SK-N-SH (cell line): ENCODE measurements around the gene DLL1. TPM values are rescaled to one million over a fixed set of nuclear protein-coding genes. Genes with fewer than 3 reads are reported as not detected.

Source experiments
- CTCF ChIA-PET: fragments of 300-600, 350-600 bp; formaldehyde crosslinking; extraction: SDS; loops from one replicate; lab custom pipeline; 2021; lab: Yijun Ruan, JAX
- POLR2A ChIA-PET: fragments of 350-600 bp; sonication (Branson Sonifier 250); formaldehyde crosslinking; extraction: SDS; loops from one replicate; lab custom pipeline; 2020; ENCODE audit warnings: antibody characterized with exemption, inconsistent platforms; lab: Yijun Ruan, JAX
- DNase-seq: peaks from one replicate; pipeline ENCODE4 v3.0.0; 2012
- H2AFZ ChIP-seq: fragments of 200-600 bp; sonication (generic); 2 replicates; pipeline ENCODE4 v1.8.1; 2016; ENCODE audit warnings: antibody characterized with exemption, mild to moderate bottlenecking, low read depth
- H3F3A ChIP-seq: fragments of 200-600 bp; sonication (generic); replicated peaks from 2 replicates; pipeline ENCODE3; 2016; ENCODE audit warnings: antibody characterized with exemption, mild to moderate bottlenecking; ENCODE audit not compliant: insufficient read depth
- H3K27ac ChIP-seq, 2 experiments: fragments of 200-500 bp in 1 of 2; fragments of 200-600 bp in 1 of 2; sonication (Bioruptor generic) in 1 of 2; sonication (generic), shearing (Covaris generic) in 1 of 2; 2 replicates each; pipeline versions ENCODE4 v1.5.1 to v1.6.1; 2014 to 2016; ENCODE audit warnings: low read depth in 2 of 2, inconsistent platforms in 1 of 2, low read length in 1 of 2, mild to moderate bottlenecking in 1 of 2, mixed read lengths in 1 of 2
- H3K27me3 ChIP-seq: fragments of 200-600 bp; sonication (generic), shearing (Covaris generic); 2 replicates; pipeline ENCODE4 v1.6.1; 2016; ENCODE audit warnings: mixed run types; ENCODE audit not compliant: insufficient read depth
- H3K36me3 ChIP-seq, 2 experiments: fragments of 200-500 bp in 1 of 2; fragments of 200-600 bp in 1 of 2; sonication (Bioruptor generic) in 1 of 2; sonication (generic) in 1 of 2; replicated peaks in 1 of 2; 2 replicates each; pipeline versions ENCODE3 to v1.5.1; 2014 to 2016; ENCODE audit warnings: low read length in 1 of 2, mild to moderate bottlenecking in 1 of 2; ENCODE audit not compliant: insufficient read depth in 2 of 2, control insufficient read depth in 1 of 2
- H3K4me1 ChIP-seq, 2 experiments: fragments of 200-500 bp in 1 of 2; fragments of 200-600 bp in 1 of 2; sonication (Bioruptor generic) in 1 of 2; sonication (generic), shearing (Covaris generic) in 1 of 2; 2 replicates each; pipeline versions ENCODE4 v1.5.1 to v1.6.1; 2014 to 2016; ENCODE audit warnings: low read depth in 1 of 2, low read length in 1 of 2, mixed run types in 1 of 2; ENCODE audit not compliant: insufficient read depth in 2 of 2, control insufficient read depth in 1 of 2
- H3K4me2 ChIP-seq: fragments of 200-600 bp; sonication (generic), shearing (Covaris generic); 2 replicates; pipeline ENCODE4 v1.6.1; 2017; ENCODE audit warnings: mixed run types
- H3K4me3 ChIP-seq, 2 experiments: fragments of 200-500 bp in 1 of 2; fragments of 200-600 bp in 1 of 2; sonication (Bioruptor generic) in 1 of 2; sonication (generic), shearing (Covaris generic) in 1 of 2; 2 replicates each; pipeline versions ENCODE4 v1.5.1 to v1.8.1; 2014 to 2016; ENCODE audit warnings: low read depth in 2 of 2, inconsistent platforms in 1 of 2, low read length in 1 of 2, mild to moderate bottlenecking in 1 of 2, mixed read lengths in 1 of 2, moderate library complexity in 1 of 2
- H3K79me2 ChIP-seq: fragments of 200-600 bp; sonication (generic); 2 replicates; pipeline ENCODE4 v1.8.1; 2017; ENCODE audit warnings: mild to moderate bottlenecking; ENCODE audit not compliant: insufficient read depth
- H3K9ac ChIP-seq: fragments of 200-600 bp; sonication (generic); 2 replicates; pipeline ENCODE4 v1.6.1; 2017; ENCODE audit warnings: mixed run types
- H3K9me2 ChIP-seq: fragments of 200-600 bp; sonication (generic); 2 replicates; pipeline ENCODE4 v1.6.1; 2017; ENCODE audit warnings: mixed run types
- H3K9me3 ChIP-seq: fragments of 200-600 bp; sonication (generic); 2 replicates; pipeline ENCODE4 v1.6.1; 2017; ENCODE audit warnings: mixed run types, mild to moderate bottlenecking, moderate library complexity
- H4K20me1 ChIP-seq: fragments of 200-600 bp; sonication (generic); 2 replicates; pipeline ENCODE4 v1.6.1; 2017; ENCODE audit warnings: mild to moderate bottlenecking, mixed run types; ENCODE audit not compliant: insufficient read depth
- CTCF ChIP-seq: fragments of 200-600 bp; sonication (generic); IDR thresholded peaks from 2 replicates; pipeline ENCODE4 v1.6.1; 2017; ENCODE audit warnings: antibody characterized with exemption, mild to moderate bottlenecking, moderate library complexity
- EZH2phosphoT487 ChIP-seq: fragments of 200-600 bp; sonication (generic); IDR thresholded peaks from 2 replicates; pipeline ENCODE4 v1.6.1; 2017; ENCODE audit warnings: low read depth, mixed run types, mild to moderate bottlenecking, antibody characterized with exemption, moderate library complexity, borderline replicate concordance
- FOSL2 ChIP-seq: IDR thresholded peaks from 2 replicates; pipeline ENCODE4 v1.4.0; 2012; ENCODE audit warnings: low read depth, mild to moderate bottlenecking, moderate library complexity, borderline replicate concordance
- FOXJ3 ChIP-seq: sonication (generic); formaldehyde crosslinking; IDR thresholded peaks from 2 replicates; pipeline ENCODE4 v1.5.1; 2020; ENCODE audit warnings: mild to moderate bottlenecking, missing genetic modification reagents
- GABPA ChIP-seq: IDR thresholded peaks from 2 replicates; pipeline ENCODE4 v1.4.0; 2012; ENCODE audit warnings: low read depth, mild to moderate bottlenecking
- JUND ChIP-seq: IDR thresholded peaks from 2 replicates; pipeline ENCODE4 v1.4.0; 2012
- MEF2A ChIP-seq: IDR thresholded peaks from 2 replicates; pipeline ENCODE4 v1.4.0; 2012; ENCODE audit warnings: low read depth, borderline replicate concordance
- MXI1 ChIP-seq: IDR thresholded peaks from 2 replicates; pipeline ENCODE4 v1.6.1; 2012; ENCODE audit warnings: mild to moderate bottlenecking, low read depth, low read length, improper control_type of control experiment
- RFX5 ChIP-seq: IDR thresholded peaks from 2 replicates; pipeline ENCODE4 v1.6.1; 2012; ENCODE audit warnings: mild to moderate bottlenecking, improper control_type of control experiment, low read length
- SIN3A ChIP-seq: IDR thresholded peaks from 2 replicates; pipeline ENCODE4 v1.6.1; 2012; ENCODE audit warnings: low read depth, mild to moderate bottlenecking, low read length, moderate library complexity, borderline replicate concordance
- TAF1 ChIP-seq: IDR thresholded peaks from 2 replicates; pipeline ENCODE4 v1.6.1; 2012; ENCODE audit warnings: low read depth, mild to moderate bottlenecking, low read length, moderate library complexity, borderline replicate concordance
- USF2 ChIP-seq: fragments of 150-350 bp; IDR thresholded peaks from 2 replicates; pipeline ENCODE4 v1.6.1; 2017; ENCODE audit warnings: antibody characterized with exemption, low read length, low read depth, borderline replicate concordance
- WGBS: methylation state at CpG from one replicate; pipeline ENCODE4 v1.1.6; 2017; ENCODE audit warnings: low lambda C conversion rate; 5-methylcytosine and 5-hydroxymethylcytosine counted together
- polyA plus RNA-seq, 3 experiments: library from polyadenylated mRNA; depleted of rRNA; stranded (reverse); fragments of >200 nt; gene quantifications; 2 replicates each; pipeline ENCODE4 v1.2.3, GENCODE V29; 2012
- TF ChIP-seq, protein P1 (sequence below): IDR thresholded peaks from 2 replicates; pipeline ENCODE4 v1.4.0; 2012; ENCODE audit warnings: low read depth, borderline replicate concordance
- TF ChIP-seq, protein P2 (sequence below): IDR thresholded peaks from 2 replicates; pipeline ENCODE4 v1.4.0; 2012; ENCODE audit warnings: low read depth, borderline replicate concordance

The DLL1 gene
- polyA plus RNA-seq, 1 of the 3 experiments (the other 2 are of a cell fraction): 0.25 TPM

GRCh38 chr6:170248111-170248805 is 42.6 kb downstream of the DLL1 start (continued):
- TF ChIP-seq, protein P1, sequence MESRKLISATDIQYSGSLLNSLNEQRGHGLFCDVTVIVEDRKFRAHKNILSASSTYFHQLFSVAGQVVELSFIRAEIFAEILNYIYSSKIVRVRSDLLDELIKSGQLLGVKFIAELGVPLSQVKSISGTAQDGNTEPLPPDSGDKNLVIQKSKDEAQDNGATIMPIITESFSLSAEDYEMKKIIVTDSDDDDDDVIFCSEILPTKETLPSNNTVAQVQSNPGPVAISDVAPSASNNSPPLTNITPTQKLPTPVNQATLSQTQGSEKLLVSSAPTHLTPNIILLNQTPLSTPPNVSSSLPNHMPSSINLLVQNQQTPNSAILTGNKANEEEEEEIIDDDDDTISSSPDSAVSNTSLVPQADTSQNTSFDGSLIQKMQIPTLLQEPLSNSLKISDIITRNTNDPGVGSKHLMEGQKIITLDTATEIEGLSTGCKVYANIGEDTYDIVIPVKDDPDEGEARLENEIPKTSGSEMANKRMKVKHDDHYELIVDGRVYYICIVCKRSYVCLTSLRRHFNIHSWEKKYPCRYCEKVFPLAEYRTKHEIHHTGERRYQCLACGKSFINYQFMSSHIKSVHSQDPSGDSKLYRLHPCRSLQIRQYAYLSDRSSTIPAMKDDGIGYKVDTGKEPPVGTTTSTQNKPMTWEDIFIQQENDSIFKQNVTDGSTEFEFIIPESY: no peak

GRCh38 chr6:170247178-170247701 is 43.6 kb downstream of the DLL1 start:
- no peaks in the 10 kb centered on the region for H3K36me3 ChIP-seq
- H3K4me2 ChIP-seq: no peak overlapping the region
- DNase-seq: no peak
- no peaks in the 10 kb centered on the region for H3K27me3 ChIP-seq
- H3K4me3 ChIP-seq: no peak overlapping the region
- H4K20me1 ChIP-seq: no peaks in the 10 kb centered on the region
- no peaks in the 10 kb centered on the region for H3F3A ChIP-seq
- POLR2A ChIA-PET: no interaction called here
- TF ChIP-seq TAF1 (no peak), CTCF (no peak), EZH2phosphoT487 (no peak), MXI1 (no peak), SIN3A (no peak), JUND (no peak), RFX5 (no peak), GABPA (no peak), FOSL2 (no peak), USF2 (no peak), FOXJ3 (CRISPR knock-in tag) (no peak), MEF2A (no peak)
- TF ChIP-seq, protein P1: no peak
- TF ChIP-seq, protein P2, sequence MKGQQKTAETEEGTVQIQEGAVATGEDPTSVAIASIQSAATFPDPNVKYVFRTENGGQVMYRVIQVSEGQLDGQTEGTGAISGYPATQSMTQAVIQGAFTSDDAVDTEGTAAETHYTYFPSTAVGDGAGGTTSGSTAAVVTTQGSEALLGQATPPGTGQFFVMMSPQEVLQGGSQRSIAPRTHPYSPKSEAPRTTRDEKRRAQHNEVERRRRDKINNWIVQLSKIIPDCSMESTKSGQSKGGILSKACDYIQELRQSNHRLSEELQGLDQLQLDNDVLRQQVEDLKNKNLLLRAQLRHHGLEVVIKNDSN: no peak
- TF ChIP-seq, all 33 proteins: peak for 0
- no peak overlapping the region for H3K27ac ChIP-seq
- H3K9ac ChIP-seq: no peak overlapping the region
- H3K79me2 ChIP-seq: no peaks in the 10 kb centered on the region
- no peaks in the 10 kb centered on the region for H3K9me2 ChIP-seq
- peaks cover 0 to 26% of the 10 kb centered on the region in 2 experiments; a peak in 1 of 4 replicates for H3K4me1 ChIP-seq
- no peak overlapping the region for H2AFZ ChIP-seq
- CTCF ChIA-PET: interaction anchor here (1.1 to 1.6 kb wide), 2 partner anchors 416 to 456 kb away, joined by 4 to 6 read pairs; no protein-coding TSS in a partner anchor
- WGBS: 71% methylated on average over 20 of the region's 22 CpGs
- no peaks in the 10 kb centered on the region for H3K9me3 ChIP-seq
